Mucosa of descending colon (tissue), 3 donors: Measurements from ENCODE around the gene CD24. TPM values are rescaled to one million over a fixed set of nuclear protein-coding genes. Genes with fewer than 3 reads are reported as not detected.

Experiments used
- ATAC-seq: fragments of 200-7000 bp; cut with Tn5 transposase; one replicate; pipeline ENCODE4 v1.9.1; 2020; ENCODE audit warnings: mild to moderate bottlenecking, moderate library complexity
- DNase-seq, 3 donors: peaks; one replicate each; pipeline ENCODE4 v3.0.0-alpha.2; 2020
- H3K36me3 ChIP-seq: fragments of 200-600 bp; one replicate; pipeline ENCODE4 v1.8.0; 2021; ENCODE audit warnings: low read depth, mild to moderate bottlenecking
- H3K4me1 ChIP-seq: fragments of 200-600 bp; one replicate; pipeline ENCODE4 v1.8.0; 2021; ENCODE audit warnings: low read depth, mild to moderate bottlenecking
- H3K4me3 ChIP-seq: fragments of 200-600 bp; one replicate; pipeline ENCODE4 v1.8.0; 2021; ENCODE audit warnings: mild to moderate bottlenecking
- H3K9me3 ChIP-seq: fragments of 200-600 bp; one replicate; pipeline ENCODE4 v1.8.0; 2021; ENCODE audit warnings: mild to moderate bottlenecking
- intact Hi-C, 2 donors: fragments of 100-400 bp; cut with DNase I in 1 of 2; cut with micrococcal nuclease in 1 of 2; formaldehyde crosslinking; loops; one replicate each; pipeline versions ENCODE4 v1.11.0 to v1.11.1; 2022; cut with DNase I, micrococcal nuclease
- total RNA-seq, 3 donors: library from RNA; stranded (reverse); fragmentation: NEBNext Ultra II Directional in 2 of 3; extraction: Animal tissue kit (Norgen Biotek cat#: 25700) in 2 of 3; gene quantifications; one replicate each; pipeline versions ENCODE4 v1.2.1 to v1.2.4, GENCODE V29; 2021 to 2023
- TF ChIP-seq, protein P1 (sequence below): fragments of 200-600 bp; IDR thresholded peaks from one replicate; pipeline ENCODE4 v1.8.0; 2022; ENCODE audit warnings: antibody characterized with exemption, mild to moderate bottlenecking
- donor health status: DM: no; HTN: no; CAD: no; lungs with moderate emphysema.
- donor health status: DM: no; HTN: no; CAD: no.
- donor health status: DM: no; HTN: yes; CAD: no.

CD24 gene
- total RNA-seq, 3 donors from 2014 or later, result 968 to 2,235 (median 1,593) TPM

- DNase-seq, result no peak
- H3K4me1 ChIP-seq, result no peaks in the 10 kb centered on the region
- ATAC-seq, result no peak
- no peaks in the 10 kb centered on the region for H3K9me3 ChIP-seq
- no peak overlapping the region for H3K4me3 ChIP-seq
- TF ChIP-seq, protein P1, sequence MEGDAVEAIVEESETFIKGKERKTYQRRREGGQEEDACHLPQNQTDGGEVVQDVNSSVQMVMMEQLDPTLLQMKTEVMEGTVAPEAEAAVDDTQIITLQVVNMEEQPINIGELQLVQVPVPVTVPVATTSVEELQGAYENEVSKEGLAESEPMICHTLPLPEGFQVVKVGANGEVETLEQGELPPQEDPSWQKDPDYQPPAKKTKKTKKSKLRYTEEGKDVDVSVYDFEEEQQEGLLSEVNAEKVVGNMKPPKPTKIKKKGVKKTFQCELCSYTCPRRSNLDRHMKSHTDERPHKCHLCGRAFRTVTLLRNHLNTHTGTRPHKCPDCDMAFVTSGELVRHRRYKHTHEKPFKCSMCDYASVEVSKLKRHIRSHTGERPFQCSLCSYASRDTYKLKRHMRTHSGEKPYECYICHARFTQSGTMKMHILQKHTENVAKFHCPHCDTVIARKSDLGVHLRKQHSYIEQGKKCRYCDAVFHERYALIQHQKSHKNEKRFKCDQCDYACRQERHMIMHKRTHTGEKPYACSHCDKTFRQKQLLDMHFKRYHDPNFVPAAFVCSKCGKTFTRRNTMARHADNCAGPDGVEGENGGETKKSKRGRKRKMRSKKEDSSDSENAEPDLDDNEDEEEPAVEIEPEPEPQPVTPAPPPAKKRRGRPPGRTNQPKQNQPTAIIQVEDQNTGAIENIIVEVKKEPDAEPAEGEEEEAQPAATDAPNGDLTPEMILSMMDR, result no peak
- intact Hi-C loops, result no loop called here
- no peaks in the 10 kb centered on the region for H3K36me3 ChIP-seq
Measured at GRCh38 chr6:106963544-106963943, 11.0 kb downstream of the CD24 start.

GRCh38 chr6:106961801-106962200, 12.7 kb downstream of the CD24 start:
- H3K4me3 ChIP-seq, result no peak overlapping the region
- no peak for DNase-seq
- H3K4me1 ChIP-seq, result no peaks in the 10 kb centered on the region
- TF ChIP-seq, protein P1, result no peak
- H3K36me3 ChIP-seq, result no peaks in the 10 kb centered on the region
- ATAC-seq, result no peak
- intact Hi-C loops, result no loop called here
- H3K9me3 ChIP-seq, result no peaks in the 10 kb centered on the region

DNA sequence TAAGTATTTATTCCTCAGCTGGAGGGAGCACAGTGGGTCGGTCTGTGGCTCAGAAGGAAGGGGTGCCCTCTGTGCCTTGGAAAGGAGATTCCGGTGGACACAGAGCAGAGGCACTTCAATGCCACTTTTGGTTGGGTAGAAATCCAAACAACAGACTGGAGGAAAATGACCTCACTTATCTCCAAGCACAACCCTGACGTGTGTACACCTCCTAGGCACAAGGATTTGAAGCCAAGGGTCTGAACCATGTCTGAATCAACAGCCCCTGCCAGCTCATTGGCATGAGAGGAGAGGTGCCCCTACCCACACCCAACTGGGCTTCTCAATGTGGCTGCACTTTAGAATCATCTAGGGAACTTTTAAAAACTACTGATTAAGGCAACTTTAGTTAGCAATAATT, 13.4 kb downstream of the CD24 start:
- no peaks in the 10 kb centered on the region for H3K9me3 ChIP-seq
- TF ChIP-seq, protein P1, result no peak

GRCh38 chr6:106959985-106960384, 14.5 kb downstream of the CD24 start:
- no peaks in the 10 kb centered on the region for H3K4me1 ChIP-seq
- TF ChIP-seq, protein P1, result no peak
- intact Hi-C loops, result no loop called here
- no peaks in the 10 kb centered on the region for H3K36me3 ChIP-seq
- DNase-seq, result no peak
- H3K4me3 ChIP-seq, result no peak overlapping the region
- no peaks in the 10 kb centered on the region for H3K9me3 ChIP-seq
- no peak for ATAC-seq

More for the DNA sequence above, 13.4 kb downstream of the CD24 start:
- Histone ChIP-seq H3K4me3 (no peak overlapping the region), H3K4me1 (no peaks in the 10 kb centered on the region), H3K36me3 (no peaks in the 10 kb centered on the region)
- intact Hi-C loops, result no loop called here
- ATAC-seq (no peak), DNase-seq (no peak)

DNA sequence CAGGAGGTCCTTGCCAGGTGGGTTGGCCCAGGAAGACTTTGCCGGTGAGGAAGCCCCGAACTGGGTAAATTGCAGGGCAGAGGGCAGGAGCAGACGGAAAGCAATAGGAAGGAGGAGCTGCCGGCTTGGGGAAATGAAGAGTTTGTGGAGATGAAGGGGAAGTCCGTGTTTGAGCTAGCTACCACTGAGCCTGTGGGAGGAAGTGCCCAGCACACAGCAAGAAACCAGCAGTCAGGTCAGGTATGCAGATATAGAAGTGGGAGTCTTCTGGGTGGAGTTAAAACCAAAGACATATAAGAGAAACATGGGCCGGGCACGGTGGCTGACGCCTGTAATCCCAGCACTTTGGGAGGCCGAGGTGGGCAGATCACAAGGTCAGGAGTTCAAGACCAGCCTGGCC, 34.7 kb downstream of the CD24 start:
- DNase-seq, result no peak

More for the DNA sequence above, 34.7 kb downstream of the CD24 start:
- peak; percentile 40 for ATAC-seq
- Histone ChIP-seq H3K9me3 (no peaks in the 10 kb centered on the region), H3K36me3 (no peaks in the 10 kb centered on the region), H3K4me3 (no peak overlapping the region), H3K4me1 (no peaks in the 10 kb centered on the region)
- intact Hi-C loops, result no loop called here
- TF ChIP-seq, protein P1, result no peak
